HG03571 (cell line): Measurements from ENCODE around the gene LCNL1.

Experiments used
- ATAC-seq: cut with Tn5 transposase; IDR thresholded peaks from one replicate; pipeline ENCODE4 v1.9.1; 2021; ENCODE audit not compliant: unreplicated experiment

The LCNL1 gene

GRCh38 chr9:136973618-136974617, 8.9 kb upstream of the LCNL1 start:
- ATAC-seq: no peak

GRCh38 chr9:136974817-136975535, 7.8 kb upstream of the LCNL1 start:
- no peak for ATAC-seq

GRCh38 chr9:136975644-136976043, 7.1 kb upstream of the LCNL1 start:
- ATAC-seq: no peak

GRCh38 chr9:136977223-136977622, 5.6 kb upstream of the LCNL1 start, which contains the start of gene PTGDS:
TSS of gene PTGDS (plus strand) at chr9:136977504. CDS start at chr9:136977579, 75 bp downstream.
- ATAC-seq: no peak

- no peak for ATAC-seq
These were observed 5.1 kb upstream of the LCNL1 start for GRCh38 chr9:136977649-136978072.

- ATAC-seq: no peak
These were observed 4.5 kb upstream of the LCNL1 start for GRCh38 chr9:136978073-136978864.

DNA sequence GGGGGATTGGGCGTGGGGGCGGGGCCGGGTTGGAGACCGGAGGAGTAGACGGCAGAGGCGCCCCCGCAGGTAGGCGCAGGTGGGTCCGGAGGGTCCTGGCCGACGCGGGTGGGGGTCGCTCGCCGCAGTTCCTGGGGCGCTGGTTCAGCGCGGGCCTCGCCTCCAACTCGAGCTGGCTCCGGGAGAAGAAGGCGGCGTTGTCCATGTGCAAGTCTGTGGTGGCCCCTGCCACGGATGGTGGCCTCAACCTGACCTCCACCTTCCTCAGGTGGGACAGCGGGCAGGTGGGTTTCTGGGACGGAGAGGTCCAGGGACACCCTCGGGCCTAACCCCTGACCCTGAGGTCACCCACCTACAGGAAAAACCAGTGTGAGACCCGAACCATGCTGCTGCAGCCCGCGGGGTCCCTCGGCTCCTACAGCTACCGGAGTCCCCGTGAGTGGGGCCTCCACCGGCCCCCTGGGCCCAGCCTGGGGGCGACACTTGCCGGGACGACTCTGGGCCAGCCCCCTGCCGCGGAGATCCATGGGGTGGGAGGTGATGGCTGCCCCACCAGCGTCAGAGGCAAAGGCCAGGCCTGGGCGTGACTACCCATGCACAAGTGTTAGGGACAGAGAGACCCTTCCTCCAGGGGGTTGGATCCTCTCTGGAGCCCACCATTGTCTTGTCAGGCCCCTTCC, 3.8 kb upstream of the LCNL1 start:
- no peak for ATAC-seq

DNA sequence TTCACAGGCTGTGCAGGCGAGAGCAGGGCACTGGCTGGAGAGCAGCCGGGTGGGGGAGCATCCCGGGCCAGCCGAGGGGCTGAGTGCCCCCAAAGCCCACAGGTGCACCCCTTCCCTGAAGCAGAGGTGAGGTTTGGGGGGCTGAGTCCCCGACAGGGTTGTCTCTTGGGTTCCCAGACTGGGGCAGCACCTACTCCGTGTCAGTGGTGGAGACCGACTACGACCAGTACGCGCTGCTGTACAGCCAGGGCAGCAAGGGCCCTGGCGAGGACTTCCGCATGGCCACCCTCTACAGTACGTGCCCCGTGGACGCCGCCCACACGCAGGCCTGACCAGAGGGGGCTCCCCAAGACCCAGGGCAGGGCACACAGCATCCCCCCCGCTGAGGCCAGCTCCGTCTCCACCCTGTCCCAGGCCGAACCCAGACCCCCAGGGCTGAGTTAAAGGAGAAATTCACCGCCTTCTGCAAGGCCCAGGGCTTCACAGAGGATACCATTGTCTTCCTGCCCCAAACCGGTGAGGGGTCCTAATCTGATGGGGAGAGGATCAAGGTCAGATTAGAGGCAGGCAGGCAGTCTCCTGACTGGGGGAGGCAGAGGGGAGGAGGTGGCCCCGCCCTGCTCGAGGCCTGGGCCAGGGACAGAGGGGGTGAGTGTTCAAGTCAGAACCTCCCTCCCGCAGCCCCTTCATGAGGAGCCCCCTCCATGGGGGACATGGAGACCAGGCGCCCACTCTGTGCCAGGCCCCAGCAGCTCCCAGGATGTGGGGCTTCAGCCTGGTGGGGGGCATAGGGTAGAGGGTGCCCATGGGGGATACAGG, 2.8 kb upstream of the LCNL1 start:
- ATAC-seq: no peak

- ATAC-seq: no peak
These were observed 1.9 kb upstream of the LCNL1 start for GRCh38 chr9:136980669-136981478.

- ATAC-seq: no peak
These were observed 1.1 kb upstream of the LCNL1 start for GRCh38 chr9:136981588-136982231.

DNA sequence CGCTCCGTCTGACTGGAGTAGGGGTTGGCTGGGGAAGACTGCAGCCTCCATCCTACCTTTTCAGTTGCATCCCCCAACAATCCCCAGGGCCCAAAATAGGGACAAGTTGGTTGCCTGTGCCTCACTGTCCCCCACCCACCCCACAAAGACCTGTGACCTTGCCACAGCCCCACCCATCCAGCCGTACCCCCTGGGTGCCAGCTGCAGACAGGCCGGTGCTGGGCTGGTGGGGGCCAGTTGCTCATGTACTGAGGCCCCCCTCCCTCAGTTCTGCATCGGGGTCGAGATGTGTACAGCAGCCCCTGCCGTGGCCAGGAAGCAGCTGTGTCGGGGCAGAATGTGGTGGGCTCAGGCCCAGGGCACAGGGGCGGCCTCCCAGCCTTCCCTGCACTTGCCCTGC, 374 bp downstream of the LCNL1 start:
- no peak for ATAC-seq

- ATAC-seq: no peak
These were observed 992 bp downstream of the LCNL1 start for GRCh38 chr9:136983656-136984314.

- ATAC-seq: no peak
These were observed 1.8 kb downstream of the LCNL1 start for GRCh38 chr9:136984464-136985026.

GRCh38 chr9:136985027-136985602, 2.3 kb downstream of the LCNL1 start:
- ATAC-seq: no peak

DNA sequence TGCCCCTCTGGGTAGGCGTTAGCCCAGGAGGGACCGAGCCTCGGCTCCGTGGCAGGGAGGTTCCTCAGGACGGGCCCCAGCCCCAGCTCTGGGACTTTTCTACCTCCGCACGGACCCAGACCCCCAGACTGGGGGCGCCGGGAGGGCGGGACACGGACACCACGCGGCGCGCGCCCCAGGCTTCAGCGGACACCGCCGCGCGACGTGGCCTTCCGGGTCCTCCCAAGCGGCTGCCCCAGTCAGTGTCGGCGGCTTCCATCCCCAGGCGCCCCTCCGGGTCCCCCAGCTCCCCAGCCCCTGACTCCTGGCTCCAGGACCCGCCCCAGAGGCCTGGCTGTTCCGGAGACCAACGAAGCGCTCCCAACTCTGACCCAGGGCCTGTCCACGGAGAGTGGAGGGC, 3.1 kb downstream of the LCNL1 start:
- no peak for ATAC-seq

DNA sequence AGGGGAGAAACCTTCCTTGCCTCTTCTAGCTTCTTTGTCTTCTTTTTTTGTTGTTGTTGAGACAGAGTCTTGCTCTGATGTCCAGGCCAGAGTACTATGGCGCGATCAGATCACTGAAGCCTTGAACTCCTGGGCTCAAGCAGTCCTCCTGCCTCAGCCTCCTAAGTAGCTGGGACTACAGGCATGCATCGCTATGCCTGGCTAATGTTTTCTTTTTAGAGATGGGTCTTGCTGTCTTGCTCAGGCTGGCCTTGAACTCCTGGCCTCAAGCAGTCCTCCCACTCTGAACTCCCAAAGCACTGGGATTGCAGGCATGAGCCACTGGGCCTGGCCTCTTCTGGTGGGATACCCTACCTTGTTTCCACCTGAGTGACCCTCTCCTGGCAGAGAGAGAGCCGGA, 6.1 kb downstream of the LCNL1 start:
- no peak for ATAC-seq

DNA sequence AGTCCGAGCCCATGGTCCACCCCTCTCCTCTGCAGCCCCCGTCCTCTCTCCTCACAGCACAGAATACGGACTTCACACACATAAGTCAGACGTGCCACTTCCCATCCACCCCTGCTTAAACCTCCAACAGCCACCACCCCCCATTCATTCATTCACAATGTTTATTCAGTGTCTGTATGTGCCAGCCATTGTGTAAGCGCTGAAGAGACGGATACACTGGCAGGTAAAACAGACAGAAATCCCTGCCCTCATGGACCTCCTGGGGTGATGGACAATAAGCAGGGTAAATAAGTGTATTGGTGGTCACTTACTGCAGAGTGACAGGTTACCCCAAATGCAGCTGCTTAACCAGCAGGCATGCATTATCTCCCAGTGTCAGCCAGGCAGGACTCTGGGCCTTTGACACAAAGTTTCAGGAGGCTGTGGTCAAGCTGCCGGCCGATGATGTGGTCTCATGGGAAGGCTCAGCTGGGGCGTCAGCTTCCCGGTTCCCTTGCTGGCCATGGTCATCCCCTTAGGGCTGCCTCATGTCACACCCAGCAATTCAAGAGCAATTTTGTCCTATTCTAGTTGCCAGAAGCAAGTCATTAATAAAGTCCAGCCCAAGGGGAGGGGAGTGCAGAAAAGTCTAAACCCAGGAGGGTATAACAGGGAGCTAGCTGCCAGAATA, 7.6 kb downstream of the LCNL1 start:
- no peak for ATAC-seq
